GM12865 (cell line): Measurements from ENCODE around the gene GASK1A.

Experiments
- DNase-seq: peaks from one replicate; pipeline ENCODE4 v3.0.0; 2010; ENCODE audit warnings: low read depth
- H3K4me3 ChIP-seq: 2 replicates; pipeline ENCODE4 v1.5.1; 2011; ENCODE audit warnings: mild to moderate bottlenecking, low read depth, low read length, control low read depth
- TF ChIP-seq, protein P1 (sequence below): IDR thresholded peaks from 2 replicates; pipeline ENCODE4 v1.5.1; 2011; ENCODE audit warnings: low read length, control low read depth, low read depth, inconsistent platforms; ENCODE audit not compliant: insufficient read depth; ENCODE audit errors: missing control alignments

GASK1A gene

DNA sequence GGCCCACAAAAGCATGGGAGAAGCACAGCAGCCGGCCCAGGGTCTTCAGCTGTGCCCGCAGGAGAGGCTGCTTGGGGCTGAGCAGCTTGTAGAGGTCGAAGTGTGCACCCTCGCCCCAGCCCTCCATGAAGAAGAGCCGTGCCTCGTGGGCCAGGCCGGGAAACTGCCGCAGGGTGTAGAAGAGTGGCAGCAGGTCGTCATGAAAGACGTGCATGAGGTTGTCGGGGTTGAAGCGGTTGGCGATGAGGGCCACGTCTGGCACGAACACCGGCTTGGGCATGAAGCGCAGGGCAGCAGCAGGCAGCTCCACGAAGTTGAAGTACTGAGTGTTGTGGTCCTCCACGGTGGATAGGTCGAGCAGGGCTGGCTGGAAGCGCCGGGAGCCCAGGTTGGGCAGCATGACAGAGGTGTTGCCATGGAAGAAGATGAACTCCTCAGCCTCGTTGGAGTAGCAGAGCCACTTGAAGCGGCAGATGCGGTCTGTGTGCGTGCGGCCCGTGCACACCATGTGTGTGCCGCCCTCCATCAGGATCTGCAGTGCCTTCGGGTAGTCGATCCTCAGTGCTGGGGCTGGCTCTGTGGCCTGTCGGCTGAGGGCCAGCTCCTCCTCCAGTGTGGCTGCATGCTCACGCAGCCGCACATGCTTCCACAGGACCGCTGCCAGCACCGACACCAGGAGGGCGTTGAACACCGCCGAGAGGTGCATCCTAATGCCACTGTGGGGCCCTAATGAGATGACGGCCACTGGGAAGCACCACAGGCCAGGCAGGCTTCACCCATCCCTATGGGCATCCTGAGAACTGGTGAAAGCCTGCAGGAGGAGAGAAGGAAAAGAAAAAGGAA is 101.8 kb downstream of the GASK1A start:
- H3K4me3 ChIP-seq = no peak overlapping the region
- TF ChIP-seq, protein P1, sequence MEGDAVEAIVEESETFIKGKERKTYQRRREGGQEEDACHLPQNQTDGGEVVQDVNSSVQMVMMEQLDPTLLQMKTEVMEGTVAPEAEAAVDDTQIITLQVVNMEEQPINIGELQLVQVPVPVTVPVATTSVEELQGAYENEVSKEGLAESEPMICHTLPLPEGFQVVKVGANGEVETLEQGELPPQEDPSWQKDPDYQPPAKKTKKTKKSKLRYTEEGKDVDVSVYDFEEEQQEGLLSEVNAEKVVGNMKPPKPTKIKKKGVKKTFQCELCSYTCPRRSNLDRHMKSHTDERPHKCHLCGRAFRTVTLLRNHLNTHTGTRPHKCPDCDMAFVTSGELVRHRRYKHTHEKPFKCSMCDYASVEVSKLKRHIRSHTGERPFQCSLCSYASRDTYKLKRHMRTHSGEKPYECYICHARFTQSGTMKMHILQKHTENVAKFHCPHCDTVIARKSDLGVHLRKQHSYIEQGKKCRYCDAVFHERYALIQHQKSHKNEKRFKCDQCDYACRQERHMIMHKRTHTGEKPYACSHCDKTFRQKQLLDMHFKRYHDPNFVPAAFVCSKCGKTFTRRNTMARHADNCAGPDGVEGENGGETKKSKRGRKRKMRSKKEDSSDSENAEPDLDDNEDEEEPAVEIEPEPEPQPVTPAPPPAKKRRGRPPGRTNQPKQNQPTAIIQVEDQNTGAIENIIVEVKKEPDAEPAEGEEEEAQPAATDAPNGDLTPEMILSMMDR = no peak
- DNase-seq = no peak

DNA sequence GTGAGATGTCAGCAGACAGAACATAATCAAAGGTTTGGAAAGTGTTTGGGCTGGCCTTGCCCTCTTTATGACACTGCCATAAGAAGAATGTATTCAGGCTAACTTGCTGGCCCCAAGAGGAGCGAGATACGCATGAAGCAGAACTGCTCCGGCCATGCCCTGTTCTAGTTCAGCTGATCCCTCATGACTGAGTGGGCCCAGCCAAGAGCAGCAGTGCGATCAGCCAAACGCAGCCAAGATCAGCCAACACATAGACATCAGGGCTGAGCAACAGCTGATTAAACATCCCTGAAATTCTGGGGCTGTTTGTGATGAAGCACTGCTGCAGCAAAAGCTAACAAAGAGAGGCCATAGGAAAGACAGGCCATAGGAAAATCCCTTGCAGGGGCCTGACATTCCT is 102.7 kb downstream of the GASK1A start:
- TF ChIP-seq, protein P1 = no peak
- no peak overlapping the region for H3K4me3 ChIP-seq
- DNase-seq = no peak

DNA sequence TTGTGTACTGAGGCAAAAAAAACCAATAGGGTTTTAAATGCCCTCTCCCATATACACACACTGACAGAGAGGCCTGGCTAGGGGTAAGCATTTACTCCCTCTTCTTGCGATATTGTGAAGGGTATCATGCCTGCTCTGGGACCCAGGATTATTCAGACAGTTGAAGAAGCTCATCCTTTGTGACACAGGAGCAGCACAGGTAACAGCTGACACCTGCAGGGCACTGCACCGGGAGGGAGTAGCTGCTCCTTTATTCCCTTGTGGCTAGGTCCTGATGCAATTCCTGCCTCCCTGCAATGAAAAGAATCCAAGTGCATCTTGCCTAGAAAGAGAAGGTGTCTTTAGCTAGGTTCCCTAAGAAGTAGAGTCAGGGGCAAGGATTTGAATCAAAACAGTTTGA is 103.3 kb downstream of the GASK1A start:
- TF ChIP-seq, protein P1 = no peak
- no peak overlapping the region for H3K4me3 ChIP-seq
- no peak for DNase-seq

DNA sequence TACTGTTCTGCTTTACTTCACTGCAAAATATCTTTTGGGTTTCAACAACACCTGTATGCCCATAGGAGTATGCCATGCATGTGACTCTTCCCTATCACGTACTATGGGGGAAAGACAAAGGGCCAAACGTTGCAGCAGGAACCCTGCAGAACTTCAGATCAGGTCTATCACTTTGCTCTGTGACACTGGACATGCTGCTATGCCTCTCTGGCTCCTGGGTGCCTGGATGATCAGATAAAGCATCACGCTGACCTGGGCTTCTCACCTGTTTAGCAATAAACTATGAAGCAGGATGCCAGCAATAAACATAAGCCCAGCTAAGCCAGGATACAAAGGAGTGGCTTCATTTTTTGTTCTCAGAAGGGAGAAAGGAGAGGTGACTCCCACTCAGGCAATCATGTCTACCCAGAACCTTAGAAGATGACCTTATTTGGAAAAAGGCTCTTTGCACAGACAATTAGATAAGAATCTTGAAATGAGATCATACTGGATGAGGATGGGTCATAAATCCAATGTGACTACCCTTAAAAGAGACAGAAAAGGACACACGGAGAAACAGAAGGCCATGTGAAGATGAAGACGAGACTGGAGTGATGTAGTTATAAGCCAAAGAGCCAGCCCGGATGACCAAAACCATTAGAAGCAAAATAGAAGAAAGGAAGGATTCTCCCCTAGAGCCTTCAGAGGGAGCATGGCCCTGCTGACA is 107.5 kb downstream of the GASK1A start:
- TF ChIP-seq, protein P1 = no peak
- DNase-seq = no peak
- H3K4me3 ChIP-seq = no peak overlapping the region

DNA sequence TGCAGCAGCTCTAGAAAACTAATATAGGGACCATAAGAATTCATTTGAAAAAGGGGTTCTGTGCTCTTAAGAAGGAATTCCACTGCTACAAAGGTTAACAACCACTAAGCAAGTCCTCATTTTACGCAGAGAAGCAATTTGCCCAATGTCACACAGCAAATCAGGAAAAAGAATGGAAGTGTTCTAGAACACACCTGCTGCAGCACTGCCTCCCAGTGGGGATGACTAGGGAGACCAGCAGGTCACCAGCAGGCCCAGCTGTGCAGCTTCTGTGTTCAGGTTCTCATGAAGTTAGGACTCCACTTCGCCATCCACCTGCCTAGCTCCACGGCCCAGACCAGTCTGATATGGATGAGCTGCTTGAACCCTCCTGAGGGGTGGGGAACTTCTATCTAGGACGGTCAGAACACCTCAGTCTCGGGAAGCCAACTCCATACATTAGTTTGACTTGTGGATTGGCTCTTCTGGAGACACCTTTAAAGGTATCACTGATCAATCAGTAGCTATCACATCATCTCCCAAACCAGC is 108.2 kb downstream of the GASK1A start:
- DNase-seq = peak; percentile 5
- H3K4me3 ChIP-seq = no peak overlapping the region
- TF ChIP-seq, protein P1 = no peak

DNA sequence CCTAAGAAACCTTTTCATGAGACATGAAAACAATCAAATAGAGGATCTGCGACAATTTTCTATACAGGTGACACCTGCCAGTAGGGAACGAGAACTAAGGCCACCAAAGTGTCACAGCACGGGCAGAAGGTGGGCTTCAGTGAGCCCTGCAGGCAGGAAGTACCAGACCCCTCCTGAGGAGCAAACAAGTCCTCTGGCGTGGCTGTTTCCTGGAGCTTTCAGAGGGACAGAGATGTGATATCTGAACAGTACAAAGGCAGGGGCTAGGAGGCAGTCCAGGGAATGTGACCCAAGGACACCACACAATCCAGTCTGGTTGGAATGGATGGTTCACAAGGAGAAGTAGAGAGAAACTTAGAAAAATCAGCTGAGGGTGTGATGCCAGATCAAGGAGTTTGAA is 110.0 kb downstream of the GASK1A start:
- DNase-seq = no peak
- TF ChIP-seq, protein P1 = no peak
- no peak overlapping the region for H3K4me3 ChIP-seq
